ENCODE results near the gene BICC1.

Gene BICC1

GRCh38 chr10:58516119-58516518, 3.4 kb downstream of the BICC1 start:
- no peak for DNase-seq (ENCODE audit: low spot score)

GRCh38 chr10:58516671-58517070, 4.0 kb downstream of the BICC1 start:
- no peak for DNase-seq (ENCODE audit: low spot score)

- DNase-seq (ENCODE audit: low spot score): no peak
These were observed 4.4 kb downstream of the BICC1 start for GRCh38 chr10:58517081-58517480.

- DNase-seq (ENCODE audit: low spot score): peak; percentile 70
These were observed 5.1 kb downstream of the BICC1 start for GRCh38 chr10:58517491-58518355.

GRCh38 chr10:58518775-58519174, 6.1 kb downstream of the BICC1 start:
- no peak for DNase-seq (ENCODE audit: low spot score)

- DNase-seq (ENCODE audit: low spot score): no peak
These were observed 16.5 kb downstream of the BICC1 start for GRCh38 chr10:58529077-58529728.

GRCh38 chr10:58531084-58531695, 18.5 kb downstream of the BICC1 start:
- peak; percentile 71 for DNase-seq (ENCODE audit: low spot score)

- no peak for DNase-seq (ENCODE audit: low spot score)
These were observed 22.6 kb downstream of the BICC1 start for GRCh38 chr10:58535311-58535710.

GRCh38 chr10:58543141-58543540, 30.5 kb downstream of the BICC1 start:
- no peak for DNase-seq (ENCODE audit: low spot score)

- no peak for DNase-seq (ENCODE audit: low spot score)
These were observed 31.5 kb downstream of the BICC1 start for GRCh38 chr10:58544135-58544534.

- no peak for DNase-seq (ENCODE audit: low spot score)
These were observed 32.8 kb downstream of the BICC1 start for GRCh38 chr10:58545427-58545826.

GRCh38 chr10:58546137-58546536, 33.5 kb downstream of the BICC1 start:
- no peak for DNase-seq (ENCODE audit: low spot score)

GRCh38 chr10:58546722-58547445, 34.2 kb downstream of the BICC1 start:
- DNase-seq (ENCODE audit: low spot score): no peak

- DNase-seq (ENCODE audit: low spot score): no peak
These were observed 35.3 kb downstream of the BICC1 start for GRCh38 chr10:58547963-58548362.

GRCh38 chr10:58554316-58554715, 41.6 kb downstream of the BICC1 start:
- no peak for DNase-seq (ENCODE audit: low spot score)

- no peak for DNase-seq (ENCODE audit: low spot score)
These were observed 42.7 kb downstream of the BICC1 start for GRCh38 chr10:58555170-58555929.

GRCh38 chr10:58555930-58556311, 43.2 kb downstream of the BICC1 start:
- DNase-seq (ENCODE audit: low spot score): no peak

- DNase-seq (ENCODE audit: low spot score): no peak
These were observed 44.0 kb downstream of the BICC1 start for GRCh38 chr10:58556516-58557165.

GRCh38 chr10:58557714-58558113, 45.0 kb downstream of the BICC1 start:
- DNase-seq (ENCODE audit: low spot score): no peak

GRCh38 chr10:58560068-58560467, 47.4 kb downstream of the BICC1 start:
- no peak for DNase-seq (ENCODE audit: low spot score)

GRCh38 chr10:58565271-58565670, 52.6 kb downstream of the BICC1 start:
- no peak for DNase-seq (ENCODE audit: low spot score)
